K562 (cell line): Measurements from ENCODE around the gene MAST1. TPM values are rescaled to one million over a fixed set of nuclear protein-coding genes. Genes with fewer than 3 reads are reported as not detected.

Experiments used
- ESRRB ChIP-seq: fragments of 250-450 bp; sonication (Bioruptor Pico); IDR thresholded peaks from 2 replicates; pipeline ENCODE4 v1.5.0; 2020; ENCODE audit warnings: mild to moderate bottlenecking, moderate library complexity, borderline replicate concordance
- HNRNPUL1 ChIP-seq: fragments of 200-400 bp; formaldehyde crosslinking; IDR thresholded peaks from 2 replicates; pipeline ENCODE4 v1.6.1; 2017; ENCODE audit warnings: low read length
- KAT7 ChIP-seq: sonication (generic); formaldehyde crosslinking; IDR thresholded peaks from 2 replicates; pipeline ENCODE4 v1.8.0; 2022; ENCODE audit warnings: missing genetic modification reagents, mild to moderate bottlenecking, borderline replicate concordance
- KDM2B ChIP-seq: fragments of 250-450 bp; sonication (Bioruptor Pico); IDR thresholded peaks from 2 replicates; pipeline ENCODE4 v1.8.0; 2021; ENCODE audit warnings: mild to moderate bottlenecking, moderate library complexity
- PHB ChIP-seq: fragments of 250-450 bp; sonication (Bioruptor Pico); IDR thresholded peaks from 2 replicates; pipeline ENCODE4 v1.5.0; 2021
- RAD21 ChIP-seq, 2 experiments: fragments of 250-450 bp in 1 of 2; fragments of 450-650 bp in 1 of 2; sonication (Bioruptor Pico) in 1 of 2; formaldehyde crosslinking in 1 of 2; IDR thresholded peaks in 1 of 2; conservative IDR thresholded peaks in 1 of 2; 2 replicates each; pipeline versions ENCODE4 v1.4.0 to v1.8.0; 2020 to 2022; ENCODE audit warnings: mild to moderate bottlenecking in 2 of 2, moderate library complexity in 1 of 2
- ZFX ChIP-seq: sonication (generic); formaldehyde crosslinking; IDR thresholded peaks from 2 replicates; pipeline ENCODE4 v1.8.0; 2022; ENCODE audit warnings: mild to moderate bottlenecking, missing genetic modification reagents, moderate library complexity
- ZNF140 ChIP-seq: fragments of 250-450 bp; sonication (Bioruptor Pico); IDR thresholded peaks from 2 replicates; pipeline ENCODE4 v1.8.0; 2021; ENCODE audit warnings: moderate library complexity, mild to moderate bottlenecking, inconsistent platforms
- ZNF3 ChIP-seq: fragments of 250-450 bp; sonication (Bioruptor Pico); IDR thresholded peaks from 2 replicates; pipeline ENCODE4 v1.5.0; 2021; ENCODE audit warnings: mild to moderate bottlenecking, moderate library complexity
- ZNF347 ChIP-seq: fragments of 450-650 bp; formaldehyde crosslinking; IDR thresholded peaks from 2 replicates; pipeline ENCODE4 v1.4.0; 2020; ENCODE audit warnings: low read depth, mild to moderate bottlenecking, moderate library complexity
- polyA plus RNA-seq, 8 experiments: library from polyadenylated mRNA; depleted of rRNA in 4 of 8; stranded (reverse) in 5 of 8; unstranded in 3 of 8; fragments of >200 nt; fragmentation: Nextera tagmentation in 2 of 8; fragmentation: Illumina TruSeq in 1 of 8; extraction: Ambion mirVana in 2 of 8; extraction: Trizol in 1 of 8; gene quantifications; 2 replicates each; pipeline versions ENCODE4 v1.2.1 to v1.2.3, GENCODE V29; 2011 to 2014; ENCODE audit warnings: inconsistent platforms in 1 of 8, missing spikeins in 1 of 8
- total RNA-seq, 7 experiments: library from RNA; depleted of rRNA in 6 of 7; stranded (reverse); fragments of >200 nt in 6 of 7; fragmentation: Illumina TruSeq in 2 of 7; extraction: Trizol in 2 of 7; gene quantifications; 2 replicates each; pipeline versions ENCODE4 v1.2.1 to v1.2.3, GENCODE V29; 2011 to 2021; ENCODE audit warnings: low replicate concordance in 1 of 7
- TF ChIP-seq, protein P1 (sequence below): fragments of 250-450 bp; sonication (Bioruptor Pico); IDR thresholded peaks from 2 replicates; pipeline ENCODE4 v1.8.0; 2021; ENCODE audit warnings: moderate library complexity, mild to moderate bottlenecking, inconsistent platforms
- TF ChIP-seq, protein P2 (sequence below): IDR thresholded peaks from 3 replicates; pipeline ENCODE4 v1.6.1; 2011; ENCODE audit warnings: borderline replicate concordance, mild to moderate bottlenecking; ENCODE audit not compliant: insufficient read length, insufficient read depth
- TF ChIP-seq, protein P3 (sequence below), 2 experiments: fragments of 450-650 bp in 1 of 2; sonication (generic) in 1 of 2; formaldehyde crosslinking in 1 of 2; IDR thresholded peaks; 2 replicates each; pipeline versions ENCODE4 v1.7.1 to v1.9.0; 2016 to 2022; ENCODE audit warnings: inconsistent platforms in 1 of 2, mild to moderate bottlenecking in 1 of 2, missing genetic modification reagents in 1 of 2
- TF ChIP-seq, protein P4 (sequence below): fragments of 450-650 bp; IDR thresholded peaks from 2 replicates; pipeline ENCODE4 v1.6.1; 2018; ENCODE audit warnings: mild to moderate bottlenecking, low read depth; ENCODE audit not compliant: partially characterized antibody

Gene MAST1
- total and polyA plus RNA-seq, 9 of the 15 experiments (the other 6 are each of a cell fraction or from before 2014, with no cell fraction given), result 0.48 to 10.3 (median 3.9) TPM

DNA sequence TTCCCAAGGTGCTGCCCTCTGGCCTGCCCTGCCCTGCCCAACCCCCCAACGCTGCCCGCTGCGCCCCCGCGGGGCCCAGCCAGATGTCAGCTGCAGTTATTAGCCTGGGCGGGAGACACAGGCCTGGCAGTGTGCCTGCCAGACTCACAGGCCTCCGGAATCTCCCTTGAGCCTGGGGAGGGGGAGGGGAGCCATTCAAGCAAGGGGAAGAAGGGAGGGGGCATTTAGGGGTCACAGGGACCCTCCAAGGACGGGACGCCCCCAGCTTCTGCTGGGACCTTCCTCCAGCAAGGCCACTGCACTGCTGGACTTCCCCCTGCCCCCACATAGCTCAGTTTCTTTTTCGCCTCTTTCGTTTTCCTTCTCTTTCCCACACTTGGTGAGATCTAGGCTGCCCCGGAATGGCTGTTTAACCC lies 49.6 kb upstream of the MAST1 start (continued):
- TF ChIP-seq ZNF3 (CRISPR knock-in tag), result no peak
- TF ChIP-seq, protein P1, sequence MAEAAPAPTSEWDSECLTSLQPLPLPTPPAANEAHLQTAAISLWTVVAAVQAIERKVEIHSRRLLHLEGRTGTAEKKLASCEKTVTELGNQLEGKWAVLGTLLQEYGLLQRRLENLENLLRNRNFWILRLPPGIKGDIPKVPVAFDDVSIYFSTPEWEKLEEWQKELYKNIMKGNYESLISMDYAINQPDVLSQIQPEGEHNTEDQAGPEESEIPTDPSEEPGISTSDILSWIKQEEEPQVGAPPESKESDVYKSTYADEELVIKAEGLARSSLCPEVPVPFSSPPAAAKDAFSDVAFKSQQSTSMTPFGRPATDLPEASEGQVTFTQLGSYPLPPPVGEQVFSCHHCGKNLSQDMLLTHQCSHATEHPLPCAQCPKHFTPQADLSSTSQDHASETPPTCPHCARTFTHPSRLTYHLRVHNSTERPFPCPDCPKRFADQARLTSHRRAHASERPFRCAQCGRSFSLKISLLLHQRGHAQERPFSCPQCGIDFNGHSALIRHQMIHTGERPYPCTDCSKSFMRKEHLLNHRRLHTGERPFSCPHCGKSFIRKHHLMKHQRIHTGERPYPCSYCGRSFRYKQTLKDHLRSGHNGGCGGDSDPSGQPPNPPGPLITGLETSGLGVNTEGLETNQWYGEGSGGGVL, result no peak
- no peak for TF ChIP-seq ZNF347
- TF ChIP-seq PHB (CRISPR knock-in tag), result no peak
- peak; percentile 60 for TF ChIP-seq ZFX (CRISPR knock-in tag)
- TF ChIP-seq, protein P2, sequence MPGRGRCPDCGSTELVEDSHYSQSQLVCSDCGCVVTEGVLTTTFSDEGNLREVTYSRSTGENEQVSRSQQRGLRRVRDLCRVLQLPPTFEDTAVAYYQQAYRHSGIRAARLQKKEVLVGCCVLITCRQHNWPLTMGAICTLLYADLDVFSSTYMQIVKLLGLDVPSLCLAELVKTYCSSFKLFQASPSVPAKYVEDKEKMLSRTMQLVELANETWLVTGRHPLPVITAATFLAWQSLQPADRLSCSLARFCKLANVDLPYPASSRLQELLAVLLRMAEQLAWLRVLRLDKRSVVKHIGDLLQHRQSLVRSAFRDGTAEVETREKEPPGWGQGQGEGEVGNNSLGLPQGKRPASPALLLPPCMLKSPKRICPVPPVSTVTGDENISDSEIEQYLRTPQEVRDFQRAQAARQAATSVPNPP, result no peak
- TF ChIP-seq, protein P3, sequence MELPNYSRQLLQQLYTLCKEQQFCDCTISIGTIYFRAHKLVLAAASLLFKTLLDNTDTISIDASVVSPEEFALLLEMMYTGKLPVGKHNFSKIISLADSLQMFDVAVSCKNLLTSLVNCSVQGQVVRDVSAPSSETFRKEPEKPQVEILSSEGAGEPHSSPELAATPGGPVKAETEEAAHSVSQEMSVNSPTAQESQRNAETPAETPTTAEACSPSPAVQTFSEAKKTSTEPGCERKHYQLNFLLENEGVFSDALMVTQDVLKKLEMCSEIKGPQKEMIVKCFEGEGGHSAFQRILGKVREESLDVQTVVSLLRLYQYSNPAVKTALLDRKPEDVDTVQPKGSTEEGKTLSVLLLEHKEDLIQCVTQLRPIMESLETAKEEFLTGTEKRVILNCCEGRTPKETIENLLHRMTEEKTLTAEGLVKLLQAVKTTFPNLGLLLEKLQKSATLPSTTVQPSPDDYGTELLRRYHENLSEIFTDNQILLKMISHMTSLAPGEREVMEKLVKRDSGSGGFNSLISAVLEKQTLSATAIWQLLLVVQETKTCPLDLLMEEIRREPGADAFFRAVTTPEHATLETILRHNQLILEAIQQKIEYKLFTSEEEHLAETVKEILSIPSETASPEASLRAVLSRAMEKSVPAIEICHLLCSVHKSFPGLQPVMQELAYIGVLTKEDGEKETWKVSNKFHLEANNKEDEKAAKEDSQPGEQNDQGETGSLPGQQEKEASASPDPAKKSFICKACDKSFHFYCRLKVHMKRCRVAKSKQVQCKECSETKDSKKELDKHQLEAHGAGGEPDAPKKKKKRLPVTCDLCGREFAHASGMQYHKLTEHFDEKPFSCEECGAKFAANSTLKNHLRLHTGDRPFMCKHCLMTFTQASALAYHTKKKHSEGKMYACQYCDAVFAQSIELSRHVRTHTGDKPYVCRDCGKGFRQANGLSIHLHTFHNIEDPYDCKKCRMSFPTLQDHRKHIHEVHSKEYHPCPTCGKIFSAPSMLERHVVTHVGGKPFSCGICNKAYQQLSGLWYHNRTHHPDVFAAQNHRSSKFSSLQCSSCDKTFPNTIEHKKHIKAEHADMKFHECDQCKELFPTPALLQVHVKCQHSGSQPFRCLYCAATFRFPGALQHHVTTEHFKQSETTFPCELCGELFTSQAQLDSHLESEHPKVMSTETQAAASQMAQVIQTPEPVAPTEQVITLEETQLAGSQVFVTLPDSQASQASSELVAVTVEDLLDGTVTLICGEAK (IDR thresholded peaks at IDR 0.05), result no peak; the same call in 1 of the 2 replicates
- TF ChIP-seq, protein P3 (CRISPR knock-in tag; IDR thresholded peaks at IDR 0.05), result no peak
- no peak for TF ChIP-seq HNRNPUL1
- no peak for TF ChIP-seq KDM2B (CRISPR knock-in tag)
- TF ChIP-seq ESRRB (CRISPR knock-in tag), result no peak
- TF ChIP-seq ZNF140 (CRISPR knock-in tag), result no peak
- no peak for TF ChIP-seq KAT7 (CRISPR knock-in tag)
- TF ChIP-seq RAD21 (CRISPR knock-in tag; conservative IDR thresholded peaks at IDR 0.05 in 1 of 2, IDR thresholded peaks at IDR 0.05 in 1 of 2), result no peak
- TF ChIP-seq, protein P4, sequence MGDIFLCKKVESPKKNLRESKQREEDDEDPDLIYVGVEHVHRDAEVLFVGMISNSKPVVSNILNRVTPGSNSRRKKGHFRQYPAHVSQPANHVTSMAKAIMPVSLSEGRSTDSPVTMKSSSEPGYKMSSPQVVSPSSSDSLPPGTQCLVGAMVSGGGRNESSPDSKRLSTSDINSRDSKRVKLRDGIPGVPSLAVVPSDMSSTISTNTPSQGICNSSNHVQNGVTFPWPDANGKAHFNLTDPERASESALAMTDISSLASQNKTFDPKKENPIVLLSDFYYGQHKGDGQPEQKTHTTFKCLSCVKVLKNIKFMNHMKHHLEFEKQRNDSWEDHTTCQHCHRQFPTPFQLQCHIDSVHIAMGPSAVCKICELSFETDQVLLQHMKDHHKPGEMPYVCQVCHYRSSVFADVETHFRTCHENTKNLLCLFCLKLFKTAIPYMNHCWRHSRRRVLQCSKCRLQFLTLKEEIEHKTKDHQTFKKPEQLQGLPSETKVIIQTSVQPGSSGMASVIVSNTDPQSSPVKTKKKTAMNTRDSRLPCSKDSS, result no peak
